HL-60 (cell line): Measurements from ENCODE around the gene TRIM54.
"Not testable (repeated sequence)": the region's sequence is repeated elsewhere in the genome, so short reads cannot be mapped to it uniquely, and the experiment has no call there.

ENCODE experiments used
- DNase-seq, 2 experiments: peaks; one replicate each; pipeline ENCODE4 v3.0.0-alpha.2; 2010 to 2020; ENCODE audit warnings: low read depth in 1 of 2, low spot score in 1 of 2
- H3K27ac ChIP-seq: fragments of 250-450 bp; sonication (Bioruptor Pico); replicated peaks from 2 replicates; pipeline ENCODE4 v1.5.1; 2020; ENCODE audit warnings: mild to moderate bottlenecking, moderate library complexity
- H3K27me3 ChIP-seq: fragments of 250-450 bp; sonication (Bioruptor Pico); 2 replicates; pipeline ENCODE4 v1.5.1; 2021; ENCODE audit warnings: mild to moderate bottlenecking, moderate library complexity; ENCODE audit not compliant: insufficient read depth, poor library complexity, severe bottlenecking
- H3K4me3 ChIP-seq: replicated peaks from 2 replicates; pipeline ENCODE4 v1.5.1; 2011; ENCODE audit warnings: mild to moderate bottlenecking, control low read depth, low read length; ENCODE audit not compliant: insufficient read depth
- GABPA ChIP-seq: IDR thresholded peaks from 2 replicates; pipeline ENCODE4 v1.6.1; 2012; ENCODE audit warnings: low read depth
- POLR2AphosphoS5 ChIP-seq: IDR thresholded peaks from 2 replicates; pipeline ENCODE4 v1.6.1; 2012; ENCODE audit warnings: low read depth
- REST ChIP-seq: IDR thresholded peaks from 2 replicates; pipeline ENCODE4 v1.6.1; 2012; ENCODE audit warnings: low read depth; ENCODE audit not compliant: insufficient replicate concordance
- SPI1 ChIP-seq: IDR thresholded peaks from 2 replicates; pipeline ENCODE4 v1.6.1; 2012; ENCODE audit warnings: low read depth, mild to moderate bottlenecking, borderline replicate concordance
- TF ChIP-seq, protein P1 (sequence below): IDR thresholded peaks from one replicate; pipeline ENCODE4 v1.5.1; 2011; ENCODE audit warnings: low read length, control low read depth, inconsistent platforms; ENCODE audit not compliant: insufficient read depth

The TRIM54 gene

GRCh38 chr2:27316655-27317412, 34.6 kb downstream of the TRIM54 start:
- DNase-seq = no peak
- no peak overlapping the region for H3K27ac ChIP-seq
- H3K27me3 ChIP-seq = no peaks in the 10 kb centered on the region
- TF ChIP-seq SPI1 (no peak), REST (no peak), GABPA (no peak), POLR2AphosphoS5 (no peak)
- TF ChIP-seq, protein P1, sequence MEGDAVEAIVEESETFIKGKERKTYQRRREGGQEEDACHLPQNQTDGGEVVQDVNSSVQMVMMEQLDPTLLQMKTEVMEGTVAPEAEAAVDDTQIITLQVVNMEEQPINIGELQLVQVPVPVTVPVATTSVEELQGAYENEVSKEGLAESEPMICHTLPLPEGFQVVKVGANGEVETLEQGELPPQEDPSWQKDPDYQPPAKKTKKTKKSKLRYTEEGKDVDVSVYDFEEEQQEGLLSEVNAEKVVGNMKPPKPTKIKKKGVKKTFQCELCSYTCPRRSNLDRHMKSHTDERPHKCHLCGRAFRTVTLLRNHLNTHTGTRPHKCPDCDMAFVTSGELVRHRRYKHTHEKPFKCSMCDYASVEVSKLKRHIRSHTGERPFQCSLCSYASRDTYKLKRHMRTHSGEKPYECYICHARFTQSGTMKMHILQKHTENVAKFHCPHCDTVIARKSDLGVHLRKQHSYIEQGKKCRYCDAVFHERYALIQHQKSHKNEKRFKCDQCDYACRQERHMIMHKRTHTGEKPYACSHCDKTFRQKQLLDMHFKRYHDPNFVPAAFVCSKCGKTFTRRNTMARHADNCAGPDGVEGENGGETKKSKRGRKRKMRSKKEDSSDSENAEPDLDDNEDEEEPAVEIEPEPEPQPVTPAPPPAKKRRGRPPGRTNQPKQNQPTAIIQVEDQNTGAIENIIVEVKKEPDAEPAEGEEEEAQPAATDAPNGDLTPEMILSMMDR = no peak
- no peak overlapping the region for H3K4me3 ChIP-seq

DNA sequence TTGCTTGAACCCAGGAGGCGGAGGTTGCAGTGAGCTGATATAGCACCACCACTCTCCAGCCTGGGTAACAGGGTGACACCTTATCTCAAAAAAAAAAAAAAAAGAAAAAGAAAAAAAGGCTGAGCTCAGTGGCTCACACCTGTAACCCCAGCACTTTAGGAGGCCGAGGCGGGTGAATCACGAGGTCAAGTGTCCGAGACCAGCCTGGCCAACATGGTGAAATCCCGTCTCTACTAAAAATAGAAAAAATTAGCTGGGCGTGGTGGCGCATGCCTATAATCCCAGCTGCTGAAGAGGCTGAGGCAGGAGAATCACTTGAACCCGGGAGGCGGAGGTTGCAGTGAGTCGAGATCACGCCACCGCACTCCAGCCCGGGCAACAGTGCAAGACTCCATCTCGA, 37.6 kb downstream of the TRIM54 start:
- not testable (repeated sequence) for H3K4me3 ChIP-seq, H3K27ac ChIP-seq

DNA sequence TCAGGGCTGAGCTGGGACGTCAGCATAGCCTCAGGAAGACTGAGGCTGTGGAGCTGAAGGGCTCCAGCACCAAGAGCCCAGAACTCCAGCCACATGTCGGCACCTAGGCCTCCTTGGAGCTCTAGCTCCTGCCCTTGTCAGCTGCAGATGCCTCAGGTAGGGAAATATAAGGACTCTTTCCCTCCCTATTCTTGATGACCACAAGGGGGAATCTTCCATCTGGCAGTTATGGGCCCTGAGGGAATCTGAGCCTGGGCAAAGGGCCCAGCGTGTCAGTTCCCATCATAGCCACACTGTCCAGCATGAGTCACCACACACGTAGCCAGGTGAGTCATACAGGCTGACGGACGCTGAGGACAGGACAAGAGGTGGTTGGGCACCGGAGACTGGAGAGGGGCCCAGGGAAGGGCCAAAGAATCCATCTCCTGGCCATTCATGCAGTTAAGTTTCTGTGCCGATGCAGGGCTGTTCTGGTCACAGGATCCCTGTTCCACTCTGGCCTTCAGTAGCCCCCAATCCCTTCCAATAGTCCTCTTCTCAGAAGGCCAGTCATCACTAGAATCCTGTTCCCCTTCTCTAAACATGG, 38.8 kb downstream of the TRIM54 start:
- TF ChIP-seq SPI1 (no peak), GABPA (no peak), POLR2AphosphoS5 (no peak), REST (no peak)
- TF ChIP-seq, protein P1 = no peak
- Histone ChIP-seq H3K4me3 (no peak overlapping the region), H3K27me3 (no peaks in the 10 kb centered on the region), H3K27ac (no peak overlapping the region; the same call in 1 of the 2 replicates)
- DNase-seq = peak in 1 of 2 experiments; percentile 49

More for the DNA sequence above, 37.6 kb downstream of the TRIM54 start:
- H3K27me3 ChIP-seq, DNase-seq: not testable (repeated sequence)

DNA sequence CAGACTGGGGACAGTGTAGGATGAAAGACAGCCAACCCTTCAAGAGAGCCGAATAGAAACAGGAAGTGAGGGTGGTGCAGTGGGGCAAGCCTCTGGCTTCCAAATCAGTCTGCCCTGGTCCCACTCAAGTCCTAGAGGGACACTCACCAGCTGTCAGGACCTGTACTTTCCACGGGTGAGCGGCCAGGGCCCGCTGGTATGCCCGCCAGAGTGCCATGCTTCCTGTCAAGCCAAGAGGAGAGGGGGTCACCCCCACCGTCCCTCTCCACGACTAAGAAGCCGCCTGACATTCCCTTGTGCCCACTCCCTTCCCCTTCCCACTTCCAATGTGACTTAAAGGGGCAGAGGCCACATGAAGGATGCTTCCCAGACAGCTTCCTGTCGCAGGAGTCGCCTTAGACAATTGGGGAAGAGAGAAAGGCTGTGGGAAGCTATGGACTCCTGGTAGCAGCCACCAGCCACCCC, 40.1 kb downstream of the TRIM54 start:
- peak overlapping the region; percentile 93 for H3K27ac ChIP-seq
- H3K27me3 ChIP-seq = no peaks in the 10 kb centered on the region
- H3K4me3 ChIP-seq = peak overlapping the region; percentile 81
- DNase-seq = peak in 1 of 2 experiments; percentile 55
- TF ChIP-seq SPI1 (peak; percentile 94), POLR2AphosphoS5 (no peak)
